ENCODE data around the gene SPRYD7.
A peak's percentile ranks its signal among the peaks of the same experiment; 100 is the strongest.
"Not testable (repeated sequence)": the region's sequence is repeated elsewhere in the genome, so short reads cannot be mapped to it uniquely, and the experiment has no call there.

The SPRYD7 gene

DNA sequence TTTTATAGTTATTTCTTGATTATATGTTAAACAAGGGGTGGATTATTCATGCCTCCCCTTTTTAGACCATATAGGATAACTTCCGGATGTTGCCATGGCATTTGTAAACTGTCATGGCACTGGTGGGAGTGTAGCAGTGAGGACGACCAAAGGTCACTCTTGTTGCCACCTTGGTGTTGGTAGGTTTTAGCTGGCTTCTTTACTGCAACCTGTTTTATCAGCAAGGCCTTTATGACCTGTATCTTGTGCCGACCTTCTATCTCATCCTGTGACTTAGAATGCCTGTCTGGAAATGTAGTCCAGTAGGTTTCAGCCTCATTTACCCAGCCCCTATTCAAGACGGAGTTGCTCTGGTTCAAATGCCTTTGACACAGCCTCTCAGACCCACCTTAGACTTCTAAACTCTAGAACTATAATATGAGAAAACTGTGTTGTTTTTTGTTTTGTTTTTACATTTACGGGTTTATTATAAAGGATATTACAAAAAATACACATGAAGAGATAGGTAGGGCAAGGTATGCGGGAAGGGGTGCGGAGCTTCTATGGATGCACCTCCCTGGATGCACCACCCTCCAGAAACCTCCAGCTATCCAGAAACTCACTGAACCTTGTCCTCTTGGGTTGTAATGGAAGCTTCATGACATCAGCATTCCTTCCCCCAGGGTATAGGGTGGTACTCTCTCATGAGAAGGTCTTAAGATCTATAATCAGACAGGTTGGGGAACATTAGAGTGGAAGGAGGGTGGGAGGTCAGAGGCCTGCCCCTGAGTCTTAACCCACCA lies 15.8 kb upstream of the SPRYD7 start:
- TF ChIP-seq, protein P1, sequence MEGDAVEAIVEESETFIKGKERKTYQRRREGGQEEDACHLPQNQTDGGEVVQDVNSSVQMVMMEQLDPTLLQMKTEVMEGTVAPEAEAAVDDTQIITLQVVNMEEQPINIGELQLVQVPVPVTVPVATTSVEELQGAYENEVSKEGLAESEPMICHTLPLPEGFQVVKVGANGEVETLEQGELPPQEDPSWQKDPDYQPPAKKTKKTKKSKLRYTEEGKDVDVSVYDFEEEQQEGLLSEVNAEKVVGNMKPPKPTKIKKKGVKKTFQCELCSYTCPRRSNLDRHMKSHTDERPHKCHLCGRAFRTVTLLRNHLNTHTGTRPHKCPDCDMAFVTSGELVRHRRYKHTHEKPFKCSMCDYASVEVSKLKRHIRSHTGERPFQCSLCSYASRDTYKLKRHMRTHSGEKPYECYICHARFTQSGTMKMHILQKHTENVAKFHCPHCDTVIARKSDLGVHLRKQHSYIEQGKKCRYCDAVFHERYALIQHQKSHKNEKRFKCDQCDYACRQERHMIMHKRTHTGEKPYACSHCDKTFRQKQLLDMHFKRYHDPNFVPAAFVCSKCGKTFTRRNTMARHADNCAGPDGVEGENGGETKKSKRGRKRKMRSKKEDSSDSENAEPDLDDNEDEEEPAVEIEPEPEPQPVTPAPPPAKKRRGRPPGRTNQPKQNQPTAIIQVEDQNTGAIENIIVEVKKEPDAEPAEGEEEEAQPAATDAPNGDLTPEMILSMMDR (IDR thresholded peaks at IDR 0.05; ENCODE audit: low read length, missing control alignments), result no peak
- DNase-seq (ENCODE audit: low read depth), result no peak
- no peak overlapping the region for H3K4me3 ChIP-seq (replicated peaks; ENCODE audit: low read depth, low read length)

DNA sequence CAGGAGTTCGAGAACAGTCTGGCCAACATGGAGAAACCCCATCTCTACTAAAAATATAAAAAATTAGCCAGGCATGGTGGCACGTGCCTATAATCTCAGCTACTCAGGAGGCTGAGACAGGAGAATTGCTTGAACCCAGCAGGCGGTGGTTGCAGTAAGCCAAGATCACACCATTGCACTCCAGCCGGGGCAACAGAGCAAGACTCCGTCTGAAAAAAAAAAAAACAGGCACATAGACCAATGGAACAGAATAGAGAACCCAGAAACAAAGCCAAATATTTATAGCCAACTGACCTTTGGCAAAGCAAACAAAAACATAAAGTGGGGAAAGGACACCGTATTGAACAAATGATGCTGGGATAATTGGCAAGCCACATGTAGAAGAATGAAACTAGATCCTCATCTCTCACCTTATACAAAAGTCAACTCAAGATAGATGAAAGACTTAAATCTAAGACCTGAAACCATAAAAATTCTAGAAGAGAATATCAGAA lies 12.7 kb upstream of the SPRYD7 start:
- DNase-seq (ENCODE audit: low read depth); H3K4me3 ChIP-seq (replicated peaks; ENCODE audit: low read depth, low read length): not testable (repeated sequence)

DNA sequence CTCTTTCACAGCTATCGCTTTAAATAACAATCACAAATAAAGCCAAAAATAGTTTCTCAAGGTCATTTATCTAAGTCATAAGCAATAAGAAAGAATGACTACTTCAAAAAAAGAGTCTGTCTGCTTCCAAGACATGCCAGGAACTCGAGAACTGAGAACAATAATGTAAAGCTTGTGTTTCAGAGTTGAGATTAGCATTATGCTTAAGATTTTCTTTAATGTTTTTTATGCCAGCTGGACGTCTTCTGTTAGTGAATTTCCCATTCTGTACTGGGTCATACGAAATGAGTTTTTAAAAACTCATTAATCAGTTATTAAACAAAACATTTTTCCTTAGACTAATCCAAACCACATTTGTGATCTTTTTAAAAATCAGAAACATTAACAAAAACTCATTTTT lies 3.2 kb upstream of the SPRYD7 start:
- peak; percentile 31 for DNase-seq (ENCODE audit: low read depth)
- TF ChIP-seq, protein P1 (IDR thresholded peaks at IDR 0.05; ENCODE audit: low read length, missing control alignments), result no peak
- H3K4me3 ChIP-seq (replicated peaks; ENCODE audit: low read depth, low read length), result no peak overlapping the region

DNA sequence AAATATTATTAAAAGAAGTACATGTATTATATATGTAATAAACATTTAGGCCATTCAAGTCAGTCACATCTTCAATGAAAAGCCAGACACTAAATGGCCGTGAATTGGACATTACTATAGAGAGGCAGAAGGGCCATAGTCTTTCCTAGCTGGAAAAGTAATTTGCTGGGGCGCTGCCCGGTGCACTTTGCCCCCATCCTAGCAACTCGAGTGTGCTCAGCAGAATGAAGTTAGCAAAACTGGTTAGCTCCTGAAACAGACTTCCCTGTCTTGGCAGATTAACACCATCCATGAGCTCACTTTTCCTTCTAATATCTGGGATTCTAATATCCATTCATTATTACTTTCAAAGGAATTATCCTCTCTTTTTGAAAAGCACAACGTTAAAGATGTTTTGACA lies 2.8 kb upstream of the SPRYD7 start:
- no peak for DNase-seq (ENCODE audit: low read depth)
- no peak overlapping the region for H3K4me3 ChIP-seq (replicated peaks; ENCODE audit: low read depth, low read length)
- TF ChIP-seq, protein P1 (IDR thresholded peaks at IDR 0.05; ENCODE audit: low read length, missing control alignments), result no peak

DNA sequence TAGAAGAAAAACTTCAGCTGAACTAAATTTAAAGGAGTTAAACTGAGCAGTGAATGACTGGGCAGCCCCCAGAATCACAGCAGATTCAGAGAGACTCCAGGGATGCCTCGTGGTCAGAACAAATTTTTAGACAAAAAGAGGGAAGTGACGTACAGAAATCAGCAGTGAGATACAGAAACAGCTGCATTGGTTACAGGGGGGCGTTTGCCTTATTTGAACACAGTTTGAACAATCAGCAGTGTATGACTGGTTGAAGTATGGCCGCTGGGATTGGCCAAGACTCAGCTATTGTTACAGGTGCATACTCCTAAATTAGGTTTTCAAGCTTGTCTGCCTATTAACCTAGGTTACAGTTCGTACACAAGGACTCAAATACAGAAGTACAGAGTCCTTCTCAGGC lies 2.2 kb upstream of the SPRYD7 start:
- no peak overlapping the region for H3K4me3 ChIP-seq (replicated peaks; ENCODE audit: low read depth, low read length)
- no peak for DNase-seq (ENCODE audit: low read depth)
- TF ChIP-seq, protein P1 (IDR thresholded peaks at IDR 0.05; ENCODE audit: low read length, missing control alignments), result no peak

DNA sequence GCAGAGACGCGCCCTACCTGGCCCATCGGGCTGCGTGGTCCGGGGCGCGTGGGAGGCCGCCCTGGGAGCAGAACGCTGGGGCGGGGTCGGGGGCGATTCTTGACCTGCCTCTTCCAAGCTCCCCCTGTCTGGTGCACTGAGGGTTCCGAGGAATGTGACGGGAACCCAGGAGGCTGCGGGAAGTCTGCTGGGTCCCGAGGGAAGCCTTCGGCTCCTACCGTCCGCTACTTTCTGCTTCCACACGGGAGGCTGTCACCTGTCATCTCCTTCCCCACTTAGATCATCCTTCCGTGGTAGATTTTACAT lies 781 bp upstream of the SPRYD7 start:
- no peak for DNase-seq (ENCODE audit: low read depth)
- H3K4me3 ChIP-seq (replicated peaks; ENCODE audit: low read depth, low read length), result peak overlapping the region; percentile 93
- TF ChIP-seq, protein P1 (IDR thresholded peaks at IDR 0.05; ENCODE audit: low read length, missing control alignments), result no peak

DNA sequence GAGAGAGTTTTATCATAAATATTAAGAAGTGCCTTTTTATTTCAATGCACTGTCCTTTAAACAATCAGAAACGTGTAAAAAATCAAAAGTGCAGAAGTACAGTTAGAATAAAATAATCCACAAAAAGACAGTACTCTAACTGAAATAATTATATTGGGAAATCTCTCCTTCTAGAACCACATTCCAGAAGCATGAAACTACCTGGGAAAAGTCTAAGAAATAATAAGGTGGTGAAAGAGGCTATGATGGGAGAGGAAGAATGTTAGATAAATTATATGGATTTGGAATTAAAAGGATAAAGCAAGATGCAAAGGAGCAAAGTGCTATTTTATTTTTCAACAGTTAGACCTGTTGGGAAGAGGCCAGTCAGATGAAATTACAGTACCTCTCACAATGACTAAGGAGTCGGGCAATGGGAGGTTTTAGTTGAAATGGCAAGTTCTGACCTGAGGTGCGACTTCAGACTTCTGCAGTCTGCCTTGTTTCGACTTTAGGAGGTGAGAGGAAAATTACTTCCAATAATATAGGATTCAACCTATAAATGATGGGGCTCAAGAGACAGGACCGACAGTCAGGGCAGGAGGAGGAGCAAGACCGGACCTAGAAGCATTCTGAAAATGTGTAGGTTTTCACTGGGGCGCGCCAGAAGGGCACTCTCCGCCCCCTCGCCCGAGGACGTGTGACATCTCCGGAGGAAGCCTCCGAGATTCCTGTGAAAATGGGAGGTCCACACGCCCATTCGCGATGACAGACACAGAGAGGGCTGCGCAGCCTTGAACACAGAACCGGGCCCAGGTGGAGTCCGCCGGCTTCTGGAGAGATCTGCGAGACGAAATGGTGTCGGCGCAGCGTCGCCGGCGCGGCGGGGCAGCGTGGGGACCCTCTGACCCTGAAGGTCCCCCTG lies 717 bp downstream of the SPRYD7 start:
- TF ChIP-seq, protein P1 (IDR thresholded peaks at IDR 0.05; ENCODE audit: low read length, missing control alignments), result no peak
- peak; percentile 70 for DNase-seq (ENCODE audit: low read depth)
- H3K4me3 ChIP-seq (replicated peaks; ENCODE audit: low read depth, low read length), result peak overlapping the region; percentile 93
